Measurements from ENCODE around the gene KCNK10. TPM values are rescaled to one million over a fixed set of nuclear protein-coding genes. Genes with fewer than 3 reads are reported as not detected.

The KCNK10 gene
- total RNA-seq, 6 experiments from 2014 or later = not detected

DNA sequence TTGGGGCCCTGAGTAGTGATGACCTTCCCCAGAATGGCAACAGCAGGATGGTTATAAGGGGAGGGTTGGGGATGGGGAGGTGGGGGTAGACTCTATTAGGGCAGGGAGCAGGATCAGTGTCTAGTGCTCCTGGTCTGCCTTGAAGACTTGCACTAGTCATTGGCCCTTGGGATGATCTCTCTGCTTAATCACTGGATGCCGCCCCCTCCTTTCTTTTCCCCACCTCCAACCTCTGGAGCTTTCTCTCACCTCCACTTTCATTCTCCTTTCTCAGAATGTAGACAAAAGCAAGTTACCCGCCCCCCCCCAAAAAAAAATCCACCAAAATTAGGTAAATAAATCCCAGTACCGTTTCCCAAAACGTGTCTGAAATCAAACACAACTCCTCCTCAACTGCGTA, 2.8 kb upstream of the KCNK10 start:
- Mint-ChIP-seq H3K9me3 (no peaks in the 10 kb centered on the region), H3K4me3 (no peak overlapping the region; the same call in 1 of the 2 replicates), H3K4me1 (ENCODE audit: low read depth) (no peaks in the 10 kb centered on the region), H3K27ac (no peak overlapping the region), H3K27me3 (ENCODE audit: insufficient read depth) (peaks cover 27% of the 10 kb centered on the region), H3K36me3 (ENCODE audit: low read depth) (no peaks in the 10 kb centered on the region)
- TF ChIP-seq CTCF (IDR thresholded peaks at IDR 0.05) = no peak
- no peak for DNase-seq

DNA sequence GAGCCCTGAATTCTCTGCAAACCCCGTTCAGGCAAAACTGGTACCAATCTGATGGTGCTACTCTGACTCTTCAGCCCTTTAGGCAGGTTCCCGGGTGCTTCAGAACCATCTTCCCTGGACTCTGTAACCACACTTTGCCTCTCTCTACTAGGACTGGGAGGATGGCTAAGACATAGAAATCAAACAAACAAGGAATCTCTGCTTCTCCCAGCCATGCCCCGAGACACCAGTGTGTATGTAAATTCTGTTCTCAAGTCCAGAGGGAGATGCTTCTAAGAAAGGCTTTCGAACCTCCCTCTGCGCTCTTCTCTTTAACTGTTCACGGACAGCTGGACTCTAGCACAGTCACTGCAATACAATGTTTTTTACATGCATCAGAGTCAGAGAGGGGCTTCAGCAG, 1.9 kb upstream of the KCNK10 start:
- H3K27me3 Mint-ChIP-seq (ENCODE audit: insufficient read depth) = peaks cover 27% of the 10 kb centered on the region
- no peak overlapping the region for H3K27ac Mint-ChIP-seq
- no peak for TF ChIP-seq CTCF (IDR thresholded peaks at IDR 0.05)
- no peaks in the 10 kb centered on the region for H3K4me1 Mint-ChIP-seq (ENCODE audit: low read depth)
- H3K36me3 Mint-ChIP-seq (ENCODE audit: low read depth) = no peaks in the 10 kb centered on the region
- H3K9me3 Mint-ChIP-seq = no peaks in the 10 kb centered on the region
- no peak overlapping the region for H3K4me3 Mint-ChIP-seq
- no peak for DNase-seq

DNA sequence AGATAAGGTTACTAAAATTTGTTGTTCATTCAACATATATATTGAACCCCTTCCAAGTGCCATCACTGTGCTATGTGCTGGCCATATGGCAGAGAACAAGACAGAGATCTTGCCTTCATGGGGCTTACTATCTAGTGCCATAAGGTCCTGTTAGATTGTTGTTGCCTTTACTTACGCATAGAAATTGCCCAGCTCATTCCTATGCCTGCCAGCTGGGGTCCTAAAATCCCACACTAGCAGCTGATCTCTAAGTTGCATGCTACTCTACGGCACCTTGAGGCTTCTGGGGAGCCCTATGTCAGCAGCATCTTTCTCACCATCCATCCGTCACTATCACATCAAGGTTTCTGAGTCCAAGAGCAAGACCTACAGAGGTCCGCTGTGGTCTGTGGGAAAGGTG, 1.4 kb upstream of the KCNK10 start:
- Mint-ChIP-seq H3K4me1 (ENCODE audit: low read depth) (no peaks in the 10 kb centered on the region), H3K36me3 (ENCODE audit: low read depth) (no peaks in the 10 kb centered on the region), H3K9me3 (no peaks in the 10 kb centered on the region), H3K27me3 (ENCODE audit: insufficient read depth) (peaks cover 27% of the 10 kb centered on the region), H3K4me3 (no peak overlapping the region), H3K27ac (no peak overlapping the region)
- no peak for TF ChIP-seq CTCF (IDR thresholded peaks at IDR 0.05)
- no peak for DNase-seq

DNA sequence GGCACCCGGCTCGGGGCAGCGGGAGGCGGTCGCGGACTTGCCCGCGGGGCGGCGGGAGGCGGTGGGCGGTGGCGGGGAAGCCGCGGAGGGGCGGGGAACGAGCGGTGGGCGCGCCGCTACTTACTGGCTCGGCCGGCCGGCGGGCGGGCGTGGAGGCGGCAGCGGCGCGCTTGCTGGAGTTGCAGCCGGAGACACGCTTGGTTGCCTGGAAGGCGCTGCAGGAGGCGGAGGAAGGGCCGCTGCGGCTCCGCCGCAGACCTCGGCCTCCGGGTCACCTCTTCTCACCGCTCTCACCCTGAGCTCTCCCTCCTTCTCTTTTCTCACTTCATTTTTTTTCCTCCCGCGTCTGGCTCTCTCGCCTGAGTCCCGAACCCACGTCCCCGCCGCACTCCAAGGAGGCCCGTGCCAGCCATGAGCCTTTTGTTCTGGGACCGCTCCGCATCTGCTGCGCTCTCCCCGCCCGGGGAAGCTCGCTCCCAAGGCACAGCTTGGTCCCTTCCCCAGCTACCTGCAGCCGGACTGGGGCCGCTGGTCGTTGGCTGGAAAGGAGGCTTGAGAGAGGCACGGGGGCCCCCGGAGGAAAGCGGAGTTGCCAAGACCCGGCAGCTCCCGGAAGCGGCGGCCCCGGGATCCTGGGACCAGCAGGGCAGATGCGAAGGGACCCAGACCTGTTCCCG, 592 bp upstream of the KCNK10 start:
- H3K27me3 Mint-ChIP-seq (ENCODE audit: insufficient read depth) = peaks cover 27% of the 10 kb centered on the region
- H3K4me3 Mint-ChIP-seq = peak overlapping the region; percentile 40; the same call in 1 of the 2 replicates
- H3K27ac Mint-ChIP-seq = no peak overlapping the region

DNA sequence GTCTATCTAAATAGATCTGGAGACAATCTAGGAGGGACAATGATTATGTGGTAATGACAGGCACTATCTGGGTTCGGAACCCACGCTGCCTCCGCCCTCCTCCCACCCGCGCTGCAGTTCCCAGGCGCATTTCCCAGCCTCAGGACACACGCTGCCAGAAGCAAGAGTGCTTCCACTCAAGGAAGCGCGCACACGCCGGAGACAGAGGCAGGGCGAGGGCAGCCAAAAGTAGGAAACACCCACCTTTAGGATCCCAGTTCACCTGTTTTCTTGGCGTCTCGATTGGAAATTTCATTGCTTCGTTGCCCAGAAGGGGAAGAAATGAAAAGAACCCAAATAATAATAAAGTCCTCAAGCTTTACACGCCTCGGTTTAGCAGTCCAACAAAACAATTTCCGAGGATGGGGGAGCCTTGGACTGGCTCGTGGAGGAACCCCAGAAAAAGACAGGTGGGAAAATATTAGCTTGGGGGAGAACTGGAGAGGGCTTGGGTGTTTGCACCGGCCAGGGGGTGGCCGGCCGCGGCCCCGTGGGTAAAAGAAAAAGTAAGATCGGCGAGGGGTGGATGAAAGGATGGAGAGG, 474 bp downstream of the KCNK10 start:
- no peak for TF ChIP-seq CTCF (IDR thresholded peaks at IDR 0.05)
- Mint-ChIP-seq H3K4me1 (ENCODE audit: low read depth) (no peaks in the 10 kb centered on the region), H3K9me3 (no peaks in the 10 kb centered on the region), H3K27me3 (ENCODE audit: insufficient read depth) (peaks cover 27% of the 10 kb centered on the region), H3K4me3 (peak overlapping the region; percentile 58), H3K36me3 (ENCODE audit: low read depth) (no peaks in the 10 kb centered on the region), H3K27ac (no peak overlapping the region)
- no peak for DNase-seq

More for the DNA sequence above, 592 bp upstream of the KCNK10 start:
- Mint-ChIP-seq H3K4me1 (ENCODE audit: low read depth) (no peaks in the 10 kb centered on the region), H3K9me3 (no peaks in the 10 kb centered on the region), H3K36me3 (ENCODE audit: low read depth) (no peaks in the 10 kb centered on the region)
- no peak for TF ChIP-seq CTCF (IDR thresholded peaks at IDR 0.05)
- DNase-seq = no peak

Data from HFFc6 (cell line).